HFF-Myc (cell line): Measurements from ENCODE around the gene PLEK2.
"Not testable (repeated sequence)": the region's sequence is repeated elsewhere in the genome, so short reads cannot be mapped to it uniquely, and the experiment has no call there.

ENCODE experiments used
- DNase-seq: peaks from one replicate; pipeline ENCODE4 v3.0.0-alpha.2; 2011; ENCODE audit warnings: low read depth; ENCODE audit errors: extremely low read depth
- H3K4me3 ChIP-seq: replicated peaks from 2 replicates; pipeline ENCODE4 v1.5.1; 2011; ENCODE audit warnings: low read depth, mild to moderate bottlenecking, control low read depth, low read length
- TF ChIP-seq, protein P1 (sequence below): IDR thresholded peaks from 2 replicates; pipeline ENCODE4 v1.5.1; 2012; ENCODE audit warnings: mild to moderate bottlenecking, low read depth, low read length, control low read depth; ENCODE audit errors: missing control alignments

Gene PLEK2

DNA sequence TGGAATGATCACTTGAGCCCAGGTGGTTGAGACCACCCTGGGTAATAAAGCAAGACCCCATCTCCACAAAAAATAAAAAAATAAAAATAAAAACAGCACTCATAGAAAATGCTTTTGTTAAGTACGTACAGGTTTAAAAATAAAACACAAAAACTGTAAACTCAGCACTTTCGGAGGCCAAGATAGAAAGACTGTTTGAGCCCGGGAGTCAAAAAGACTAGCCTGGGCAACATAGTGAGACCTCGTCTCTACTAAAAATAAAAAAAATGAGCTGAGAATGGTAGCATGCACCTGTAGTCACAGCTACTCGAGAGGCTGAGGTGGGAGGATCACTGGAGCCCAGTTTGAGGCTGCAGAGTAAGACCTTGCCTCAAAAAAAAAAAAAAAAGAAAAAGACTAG, 59.9 kb downstream of the PLEK2 start:
- no peak for DNase-seq
- no peak overlapping the region for H3K4me3 ChIP-seq
- TF ChIP-seq, protein P1, sequence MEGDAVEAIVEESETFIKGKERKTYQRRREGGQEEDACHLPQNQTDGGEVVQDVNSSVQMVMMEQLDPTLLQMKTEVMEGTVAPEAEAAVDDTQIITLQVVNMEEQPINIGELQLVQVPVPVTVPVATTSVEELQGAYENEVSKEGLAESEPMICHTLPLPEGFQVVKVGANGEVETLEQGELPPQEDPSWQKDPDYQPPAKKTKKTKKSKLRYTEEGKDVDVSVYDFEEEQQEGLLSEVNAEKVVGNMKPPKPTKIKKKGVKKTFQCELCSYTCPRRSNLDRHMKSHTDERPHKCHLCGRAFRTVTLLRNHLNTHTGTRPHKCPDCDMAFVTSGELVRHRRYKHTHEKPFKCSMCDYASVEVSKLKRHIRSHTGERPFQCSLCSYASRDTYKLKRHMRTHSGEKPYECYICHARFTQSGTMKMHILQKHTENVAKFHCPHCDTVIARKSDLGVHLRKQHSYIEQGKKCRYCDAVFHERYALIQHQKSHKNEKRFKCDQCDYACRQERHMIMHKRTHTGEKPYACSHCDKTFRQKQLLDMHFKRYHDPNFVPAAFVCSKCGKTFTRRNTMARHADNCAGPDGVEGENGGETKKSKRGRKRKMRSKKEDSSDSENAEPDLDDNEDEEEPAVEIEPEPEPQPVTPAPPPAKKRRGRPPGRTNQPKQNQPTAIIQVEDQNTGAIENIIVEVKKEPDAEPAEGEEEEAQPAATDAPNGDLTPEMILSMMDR = no peak

DNA sequence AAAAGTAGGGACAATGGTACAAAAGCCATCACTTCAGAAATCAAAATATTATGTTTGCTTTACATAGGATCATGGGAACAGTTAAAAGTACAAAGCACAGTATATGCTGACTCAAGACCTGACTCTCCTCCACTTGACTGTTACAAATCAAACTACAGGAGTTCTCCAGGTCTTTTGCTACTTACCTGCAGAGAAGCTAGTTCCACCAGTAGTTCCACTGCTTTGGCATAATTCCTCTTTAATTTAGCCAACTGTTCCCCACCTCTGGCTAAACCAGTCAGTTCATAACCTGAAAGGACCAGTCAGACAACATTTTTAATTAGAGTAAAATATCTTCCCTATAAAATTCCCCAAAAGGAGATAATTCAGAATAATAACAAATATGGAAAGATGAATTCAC, 66.4 kb downstream of the PLEK2 start:
- DNase-seq = no peak
- TF ChIP-seq, protein P1 = no peak
- H3K4me3 ChIP-seq = no peak overlapping the region

DNA sequence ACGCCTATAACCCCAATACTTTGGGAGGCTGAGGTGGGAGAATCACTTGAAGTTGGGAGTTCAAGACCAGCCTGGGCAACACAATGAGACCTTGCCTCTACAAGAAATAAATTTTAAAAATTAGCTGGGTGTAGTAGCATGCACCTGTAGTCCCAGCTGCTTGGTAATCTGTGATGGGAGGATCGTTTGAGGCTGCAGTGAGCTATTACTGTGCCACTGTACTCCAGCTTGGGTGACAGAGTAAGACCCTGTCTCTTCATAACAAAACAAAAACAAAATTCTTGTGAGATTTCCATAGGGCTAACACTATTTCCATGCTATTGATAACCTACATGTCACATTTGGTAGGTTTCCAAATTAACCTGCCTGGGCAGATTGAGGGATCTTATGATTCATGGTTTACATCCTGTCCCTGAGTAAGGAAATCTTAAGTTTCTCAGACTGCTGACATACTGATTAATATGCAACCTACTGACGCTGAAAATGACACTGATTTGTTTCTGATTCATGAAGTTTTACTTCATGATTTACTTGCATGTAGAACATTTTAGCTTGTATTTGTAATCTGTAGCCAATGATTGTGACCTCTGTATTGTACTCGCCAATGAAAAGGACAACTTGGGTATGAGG, 68.2 kb downstream of the PLEK2 start:
- TF ChIP-seq, protein P1 = no peak
- no peak for DNase-seq
- no peak overlapping the region for H3K4me3 ChIP-seq

DNA sequence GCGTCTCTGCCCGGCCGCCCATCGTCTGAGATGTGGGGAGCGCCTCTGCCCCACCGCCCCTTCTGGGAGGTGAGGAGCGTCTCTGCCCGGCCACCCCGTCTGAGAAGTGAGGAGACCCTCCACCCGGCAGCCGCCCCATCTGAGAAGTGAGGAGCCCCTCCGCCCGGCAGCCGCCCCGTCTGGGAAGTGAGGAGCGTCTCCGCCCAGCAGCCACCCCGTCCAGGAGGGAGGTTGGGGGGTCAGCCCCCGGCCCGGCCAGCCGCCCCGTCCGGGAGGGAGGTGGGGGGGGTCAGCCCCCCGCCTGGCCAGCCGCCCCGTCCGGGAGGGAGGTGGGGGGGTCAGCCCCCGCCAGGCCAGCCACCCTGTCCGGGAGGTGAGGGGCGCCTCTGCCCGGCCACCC, 70.7 kb downstream of the PLEK2 start:
- DNase-seq, H3K4me3 ChIP-seq: not testable (repeated sequence)
